ENCODE measurements around the gene MRGPRX1.
"Not testable (repeated sequence)": the region's sequence is repeated elsewhere in the genome, so short reads cannot be mapped to it uniquely, and the experiment has no call there.

Gene MRGPRX1

GRCh38 chr11:18939314-18939713 is at the start of gene MRGPRX1:
TSS of gene MRGPRX1 (minus strand) at chr11:18939414. CDS start at chr11:18934784, 4,630 bp downstream.
- DNase-seq: no peak

GRCh38 chr11:18987454-18988231 is 48.4 kb upstream of the MRGPRX1 start:
- DNase-seq: no peak

DNA sequence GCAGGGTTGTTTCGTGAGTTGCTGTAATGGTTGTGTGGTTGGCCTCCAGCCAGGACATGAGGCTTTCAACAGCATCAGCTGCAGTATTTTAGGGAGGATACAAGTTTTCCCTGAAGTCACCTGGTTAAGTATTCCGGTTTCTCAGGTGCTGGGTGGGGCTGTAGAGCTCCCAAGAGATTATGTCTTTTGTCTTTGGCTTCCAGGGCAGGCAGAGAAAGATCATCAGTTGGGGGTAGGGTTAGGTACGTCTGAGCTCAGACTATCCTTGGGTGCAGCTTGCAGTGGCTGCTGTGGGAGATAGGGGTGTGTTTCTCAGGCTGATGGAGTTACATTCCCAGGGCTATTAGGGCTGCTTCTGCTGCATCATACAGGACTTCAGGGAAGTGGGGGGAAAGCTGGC is 47.5 kb upstream of the MRGPRX1 start:
- no peak for DNase-seq

DNA sequence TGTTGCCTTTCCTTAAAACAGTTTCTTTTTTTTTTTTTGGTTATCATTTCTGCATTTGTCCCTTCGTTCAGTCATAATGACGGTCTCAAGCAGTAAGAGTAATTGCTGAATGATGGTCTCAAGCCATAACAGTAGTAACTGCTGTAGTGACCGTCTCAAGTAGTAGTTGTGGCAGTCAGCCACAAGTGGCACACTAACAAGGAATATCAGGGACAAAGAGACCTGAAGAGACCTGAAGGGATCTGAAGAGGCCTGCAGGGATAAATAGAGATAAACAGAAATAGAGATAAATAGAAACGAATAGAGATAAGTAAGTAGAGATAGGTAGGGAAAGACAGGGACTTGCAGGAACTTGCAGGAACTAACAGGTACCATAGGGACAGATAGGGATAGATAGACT is 42.7 kb upstream of the MRGPRX1 start:
- no peak for DNase-seq

DNA sequence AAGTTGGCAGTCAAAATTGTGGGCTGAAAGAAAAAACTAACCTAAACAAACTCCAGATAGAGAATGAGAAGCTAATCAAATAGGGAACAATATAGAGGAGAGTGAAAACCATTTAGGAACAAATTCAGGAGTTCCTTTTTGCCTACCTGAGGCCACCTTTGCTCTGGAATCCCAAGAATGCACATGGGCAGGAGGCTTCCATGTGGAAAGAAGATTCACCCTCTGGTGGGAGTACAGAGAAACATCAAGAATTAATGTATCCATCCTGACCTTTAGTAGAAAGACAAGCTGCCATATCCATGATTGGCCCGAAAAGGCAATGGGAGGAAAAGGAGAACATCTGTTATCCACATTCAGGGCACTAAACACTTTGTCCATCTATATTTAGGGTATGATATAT is 35.0 kb upstream of the MRGPRX1 start:
- DNase-seq: no peak

DNA sequence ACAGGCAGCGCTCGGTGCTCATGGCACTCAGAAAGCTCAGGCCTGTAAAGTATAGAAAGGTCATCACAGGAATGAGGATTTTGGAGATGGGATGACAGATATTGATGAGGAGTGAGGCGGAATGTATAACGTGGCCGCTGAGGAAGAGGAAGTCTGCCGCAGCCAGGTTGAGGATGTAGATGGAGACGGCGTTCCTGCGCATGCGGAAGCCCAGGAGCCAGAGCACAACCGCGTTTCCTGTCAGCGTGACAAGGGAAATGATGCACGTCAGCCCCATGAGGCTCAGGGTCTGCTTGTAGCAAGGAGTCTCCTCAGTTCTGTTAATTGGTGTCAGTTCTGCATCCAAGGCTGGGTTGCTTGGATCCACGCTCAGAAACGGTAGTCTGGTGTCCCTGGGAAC is 33.1 kb upstream of the MRGPRX1 start:
- DNase-seq: no peak

GRCh38 chr11:18969720-18970119 is 30.5 kb upstream of the MRGPRX1 start:
- DNase-seq: no peak

- DNase-seq: no peak
Measured at GRCh38 chr11:18958221-18958910, 19.2 kb upstream of the MRGPRX1 start.

DNA sequence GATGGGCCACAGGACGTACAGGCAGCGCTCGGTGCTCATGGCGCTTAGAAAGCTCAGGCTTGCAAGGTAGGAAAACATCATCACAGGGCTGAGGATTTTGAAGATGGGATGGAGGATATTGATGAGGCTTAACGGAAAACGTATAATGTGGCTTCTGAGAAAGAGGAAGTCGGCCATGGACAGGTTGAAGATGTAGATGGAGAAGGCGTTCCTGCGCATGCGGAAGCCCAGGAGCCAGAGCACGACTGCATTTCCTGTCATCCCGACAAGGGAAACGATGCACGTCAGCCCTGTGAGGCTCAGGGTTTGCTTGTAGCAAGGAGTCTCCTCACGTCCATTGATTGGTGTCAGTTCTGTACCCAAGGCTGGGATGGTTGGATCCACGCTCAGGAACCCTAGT is 17.4 kb upstream of the MRGPRX1 start:
- DNase-seq: no peak

DNA sequence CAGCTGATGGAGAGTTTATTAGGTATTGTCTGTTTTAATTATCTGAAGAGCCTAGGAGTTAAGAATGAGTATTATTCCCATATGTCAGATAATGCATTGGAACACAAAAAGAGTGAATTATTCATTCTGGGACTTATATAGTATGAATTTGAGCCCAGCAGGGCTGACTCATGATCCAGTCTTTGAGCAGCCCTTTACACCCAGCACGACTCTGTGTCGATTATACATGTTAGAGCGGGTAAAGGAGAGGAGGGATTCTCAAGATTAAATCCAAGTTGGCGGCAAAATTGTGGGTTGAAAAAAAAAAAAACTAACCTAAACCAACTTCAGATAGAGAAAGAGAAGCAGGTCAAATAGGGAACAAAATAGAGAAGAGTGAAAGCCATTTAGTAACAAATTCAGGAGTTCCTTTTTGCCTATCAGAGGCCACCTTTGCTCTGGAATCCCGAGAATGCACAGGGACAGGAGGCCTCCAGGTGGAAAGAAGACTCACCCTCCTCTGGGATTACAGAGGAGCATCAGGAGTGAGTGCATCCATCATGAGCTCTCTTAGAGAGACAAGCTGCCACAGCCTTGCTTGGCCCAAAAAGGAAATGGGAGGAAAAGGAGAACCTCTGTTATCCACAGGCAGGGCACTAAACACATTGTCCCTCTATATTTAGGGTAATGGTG is 3.1 kb downstream of the MRGPRX1 start:
- no peak for DNase-seq

GRCh38 chr11:18934195-18934814 is 4.9 kb downstream of the MRGPRX1 start:
- DNase-seq: no peak

- no peak for DNase-seq
Measured at GRCh38 chr11:18927550-18928322, 11.5 kb downstream of the MRGPRX1 start.

DNA sequence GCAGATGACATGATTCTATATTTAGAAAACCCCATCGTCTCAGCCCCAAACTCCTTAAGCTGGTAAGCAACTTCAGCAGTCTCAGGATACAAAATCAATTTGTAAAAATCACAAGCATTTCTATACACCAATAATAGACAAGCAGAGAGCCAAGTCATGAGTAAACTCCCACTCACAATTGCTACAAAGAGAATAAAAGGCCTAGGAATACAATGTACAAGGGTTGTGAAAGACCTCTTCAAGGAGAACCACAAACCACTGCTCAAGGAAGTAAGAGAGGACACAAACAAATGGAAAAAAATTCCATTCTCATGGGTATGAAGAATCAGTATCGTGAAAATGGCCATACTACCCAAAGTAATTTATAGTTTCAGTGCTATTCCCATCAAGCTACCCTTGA is 13.8 kb downstream of the MRGPRX1 start:
- DNase-seq: not testable (repeated sequence)

- DNase-seq: no peak
Measured at GRCh38 chr11:18912883-18913282, 26.3 kb downstream of the MRGPRX1 start.

GRCh38 chr11:18907391-18907790 is 31.8 kb downstream of the MRGPRX1 start:
- DNase-seq: no peak

GRCh38 chr11:18900637-18901036 is 38.6 kb downstream of the MRGPRX1 start:
- DNase-seq: not testable (repeated sequence)

GRCh38 chr11:18900151-18900611 is 39.0 kb downstream of the MRGPRX1 start:
- not testable (repeated sequence) for DNase-seq

- not testable (repeated sequence) for DNase-seq
Measured at GRCh38 chr11:18891712-18892111, 47.5 kb downstream of the MRGPRX1 start.

GRCh38 chr11:18890615-18891014 is 48.6 kb downstream of the MRGPRX1 start:
- no peak for DNase-seq

All from CD4-positive, alpha-beta T cell treated with Interleukin-21 for 1 hour (primary cell).